Right ventricle myocardium superior (tissue), 1 donor: ENCODE measurements around the gene RBMXL2. TPM values are rescaled to one million over a fixed set of nuclear protein-coding genes. Genes with fewer than 3 reads are reported as not detected.

Experiments used
- ATAC-seq: fragments of 200-7000 bp; cut with Tn5 transposase; one replicate; pipeline ENCODE4 v1.9.1; 2020; ENCODE audit warnings: mild to moderate bottlenecking; ENCODE audit not compliant: poor library complexity
- DNase-seq: peaks from one replicate; pipeline ENCODE4 v3.0.0-alpha.2; 2020
- intact Hi-C: fragments of 100-400 bp; cut with DNase I; formaldehyde crosslinking; loops from one replicate; pipeline ENCODE4 v1.11.2; 2022
- long read RNA-seq: library from polyadenylated mRNA; unstranded; transcript quantifications from one replicate; pipeline ENCODE4 v2.0.0, GENCODE V29; 2021
- total RNA-seq: library from RNA; stranded (reverse); fragmentation: NEBNext Ultra II Directional; extraction: Animal tissue kit (Norgen Biotek cat#: 25700); gene quantifications from one replicate; pipeline ENCODE4 v1.2.1, GENCODE V29; 2021
- donor health status: DM: no; HTN: yes; CAD: no; lungs with severe emphysema.

Gene RBMXL2
- not detected for total RNA-seq
- long read RNA-seq: 0 reads

GRCh38 chr11:7088921-7089320, at the start of gene RBMXL2:
Gene RBMXL2 (plus strand): TSS chr11:7088998. CDS start chr11:7089121, 123 bp downstream.
- ATAC-seq (no peak), DNase-seq (no peak)
- intact Hi-C loops: no loop called here

GRCh38 chr11:7046474-7047175, 42.2 kb upstream of the RBMXL2 start:
- intact Hi-C loops: no loop called here
- ATAC-seq: no peak
- no peak for DNase-seq

- DNase-seq (no peak), ATAC-seq (no peak)
- intact Hi-C loops: no loop called here
Measured at GRCh38 chr11:7050191-7050590, 38.6 kb upstream of the RBMXL2 start.

GRCh38 chr11:7056828-7057513, 31.8 kb upstream of the RBMXL2 start:
- intact Hi-C loops: no loop called here
- no peak for ATAC-seq
- no peak for DNase-seq

GRCh38 chr11:7057641-7058040, 31.2 kb upstream of the RBMXL2 start:
- no peak for DNase-seq
- peak; percentile 20 for ATAC-seq
- intact Hi-C loops: no loop called here

GRCh38 chr11:7060868-7061267, 27.9 kb upstream of the RBMXL2 start:
- ATAC-seq: peak; percentile 86
- no peak for DNase-seq
- intact Hi-C loops: no loop called here

GRCh38 chr11:7062534-7062933, 26.3 kb upstream of the RBMXL2 start:
- ATAC-seq: no peak
- intact Hi-C loops: no loop called here
- DNase-seq: no peak

- intact Hi-C loops: no loop called here
- ATAC-seq (no peak), DNase-seq (no peak)
Measured at GRCh38 chr11:7072401-7073028, 16.3 kb upstream of the RBMXL2 start.

- no peak for ATAC-seq
- intact Hi-C loops: no loop called here
- DNase-seq: no peak
Measured at GRCh38 chr11:7077101-7077500, 11.7 kb upstream of the RBMXL2 start.

- intact Hi-C loops: no loop called here
- DNase-seq: no peak
- ATAC-seq: no peak
Measured at GRCh38 chr11:7079545-7080135, 9.2 kb upstream of the RBMXL2 start.

- no peak for ATAC-seq
- intact Hi-C loops: no loop called here
Measured at GRCh38 chr11:7080900-7081299, 7.9 kb upstream of the RBMXL2 start.

GRCh38 chr11:7081441-7081840, 7.4 kb upstream of the RBMXL2 start:
- no peak for ATAC-seq
- intact Hi-C loops: no loop called here
- no peak for DNase-seq

More at GRCh38 chr11:7080900-7081299, 7.9 kb upstream of the RBMXL2 start:
- DNase-seq: no peak

GRCh38 chr11:7089328-7090251, 792 bp downstream of the RBMXL2 start:
- intact Hi-C loops: loop anchor here (10.0 kb wide), 1 partner anchor 595 kb away; no protein-coding TSS in a partner anchor
- no peak for ATAC-seq
- peak; percentile 39 for DNase-seq

GRCh38 chr11:7098235-7098832, 9.5 kb downstream of the RBMXL2 start:
- DNase-seq (no peak), ATAC-seq (peak; percentile 74)
- intact Hi-C loops: loop anchor here (10.0 kb wide), 1 partner anchor 586 kb away; no protein-coding TSS in a partner anchor

- DNase-seq: no peak
- no peak for ATAC-seq
- intact Hi-C loops: no loop called here
Measured at GRCh38 chr11:7115780-7116179, 27.0 kb downstream of the RBMXL2 start.

GRCh38 chr11:7116370-7116769, 27.6 kb downstream of the RBMXL2 start:
- intact Hi-C loops: no loop called here
- DNase-seq: no peak
- no peak for ATAC-seq

GRCh38 chr11:7138051-7138450, 49.3 kb downstream of the RBMXL2 start:
- DNase-seq: no peak
- no peak for ATAC-seq
- intact Hi-C loops: no loop called here
